Measurements from ENCODE around the gene BBS5. TPM values are rescaled to one million over a fixed set of nuclear protein-coding genes. Genes with fewer than 3 reads are reported as not detected.
"Not testable (repeated sequence)": the region's sequence is repeated elsewhere in the genome, so short reads cannot be mapped to it uniquely, and the experiment has no call there.

The BBS5 gene
- total and polyA plus RNA-seq, 7 donors, result 3.7 to 12.3 (median 9.0) TPM

GRCh38 chr2:169512525-169512924, 33.2 kb downstream of the BBS5 start:
- DNase-seq (no peak), ATAC-seq (no peak)
- Histone ChIP-seq H3K27me3 (ENCODE audit: insufficient read depth in 3 of 3, low read length in 2 of 3) (no peaks in the 10 kb centered on the region), H3K36me3 (ENCODE audit: insufficient read depth in 1 of 2, low read depth in 1 of 2) (peaks cover 0 to 29% of the 10 kb centered on the region in 2 donors), H3K27ac (peak overlapping the region; percentile 87), H3K4me1 (peaks cover 7% of the 10 kb centered on the region), H3K4me3 (peak overlapping the region; percentile 78), H3K9me3 (no peaks in the 10 kb centered on the region)
- intact Hi-C loops (cut with DNase I), result no loop called here
- no peak for TF ChIP-seq CTCF (IDR thresholded peaks at IDR 0.05)
- WGBS, 3 donors, result 28 to 33% (median 29%) methylated on average over 2 of the region's 2 CpGs

- Histone ChIP-seq H3K4me3 (peak overlapping the region; percentile 78), H3K4me1 (peaks cover 13% of the 10 kb centered on the region), H3K36me3 (ENCODE audit: insufficient read depth in 1 of 2, low read depth in 1 of 2) (peaks cover 0 to 35% of the 10 kb centered on the region in 2 donors), H3K27ac (peak overlapping the region; percentile 87), H3K27me3 (ENCODE audit: insufficient read depth in 3 of 3, low read length in 2 of 3) (no peaks in the 10 kb centered on the region), H3K9me3 (no peaks in the 10 kb centered on the region)
- no peak for TF ChIP-seq CTCF (IDR thresholded peaks at IDR 0.05)
- ATAC-seq (no peak), DNase-seq (no peak)
- intact Hi-C loops (cut with DNase I), result no loop called here
- WGBS, 3 donors, result 30 to 58% (median 33%) methylated on average over 1 of the region's 1 CpG
Measured at GRCh38 chr2:169513094-169513493, 33.8 kb downstream of the BBS5 start.

DNA sequence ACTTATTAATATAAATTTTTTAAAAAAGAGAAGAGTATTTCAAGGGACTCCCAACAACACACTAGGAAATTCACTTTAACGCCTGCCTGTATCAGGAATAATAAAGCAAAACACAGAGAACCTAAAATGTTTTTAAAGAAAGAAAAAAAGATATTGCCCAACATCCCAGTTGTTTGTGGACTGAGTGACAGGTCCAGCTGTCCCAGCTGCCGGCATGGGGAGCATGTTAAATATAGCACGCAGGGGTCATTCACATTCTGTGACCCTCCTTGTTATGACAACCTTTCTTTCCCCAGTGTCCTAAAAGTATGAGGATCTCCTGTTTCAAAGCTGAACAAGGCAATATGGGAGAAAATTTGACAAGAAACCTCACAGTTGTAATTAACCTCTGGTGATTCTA, 34.6 kb downstream of the BBS5 start:
- ATAC-seq (peak; percentile 67 to 77 (median 75)), DNase-seq (peak; percentile 60 to 86)
- Histone ChIP-seq H3K27me3 (ENCODE audit: insufficient read depth in 3 of 3, low read length in 2 of 3) (no peaks in the 10 kb centered on the region), H3K4me1 (peaks cover 18% of the 10 kb centered on the region), H3K27ac (peak overlapping the region; percentile 87), H3K9me3 (no peaks in the 10 kb centered on the region), H3K36me3 (ENCODE audit: insufficient read depth in 1 of 2, low read depth in 1 of 2) (peaks cover 0 to 43% of the 10 kb centered on the region in 2 donors), H3K4me3 (peak overlapping the region; percentile 78)
- 14 to 19% (median 15%) methylated on average over 3 of the region's 3 CpGs for WGBS, 3 donors
- intact Hi-C loops (cut with DNase I), result no loop called here
- TF ChIP-seq CTCF (IDR thresholded peaks at IDR 0.05), result no peak

GRCh38 chr2:169514758-169515157, 35.5 kb downstream of the BBS5 start:
- intact Hi-C loops (cut with DNase I); H3K9me3 ChIP-seq; H3K27me3 ChIP-seq (ENCODE audit: insufficient read depth in 3 of 3, low read length in 2 of 3); ATAC-seq; DNase-seq: not testable (repeated sequence)
- 35 to 48% (median 38%) methylated on average over 7 of the region's 7 CpGs for WGBS, 3 donors
- peak overlapping the region; percentile 78 for H3K4me3 ChIP-seq
- H3K27ac ChIP-seq, result peak overlapping the region; percentile 87
- peaks cover 0 to 52% of the 10 kb centered on the region in 2 donors for H3K36me3 ChIP-seq (ENCODE audit: insufficient read depth in 1 of 2, low read depth in 1 of 2)
- peaks cover 22% of the 10 kb centered on the region for H3K4me1 ChIP-seq

- H3K4me3 ChIP-seq, result peak overlapping the region; percentile 78
- intact Hi-C loops (cut with DNase I); H3K27me3 ChIP-seq (ENCODE audit: insufficient read depth in 3 of 3, low read length in 2 of 3); H3K9me3 ChIP-seq: not testable (repeated sequence)
- 28 to 44% (median 42%) methylated on average over 10 of the region's 10 CpGs for WGBS, 3 donors
- peaks cover 35% of the 10 kb centered on the region for H3K4me1 ChIP-seq
- H3K36me3 ChIP-seq (ENCODE audit: insufficient read depth in 1 of 2, low read depth in 1 of 2), result peaks cover 0 to 67% of the 10 kb centered on the region in 2 donors
- DNase-seq, result peak in 1 of 2 donors; percentile 62
- peak; percentile 58 to 82 (median 74) for ATAC-seq
- peak overlapping the region; percentile 87 for H3K27ac ChIP-seq
Measured at GRCh38 chr2:169516488-169516995, 37.2 kb downstream of the BBS5 start.

DNA sequence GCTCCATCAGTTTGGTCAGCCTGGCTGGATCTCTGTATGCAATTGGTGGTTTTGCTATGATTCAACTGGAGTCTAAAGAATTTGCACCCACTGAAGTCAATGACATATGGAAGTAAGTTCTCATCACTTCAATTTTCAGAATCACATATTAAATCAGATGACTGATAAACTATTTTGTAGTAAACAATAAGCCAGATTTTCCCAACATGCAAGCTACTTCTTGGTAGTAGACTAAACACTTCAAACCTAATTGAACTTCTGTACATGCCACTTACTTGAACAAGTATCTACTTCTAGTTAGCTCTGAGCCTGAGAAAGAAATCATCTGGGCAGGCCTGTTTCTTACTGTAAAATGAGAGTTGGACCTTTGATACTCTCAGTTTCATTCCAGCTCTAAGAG, 41.6 kb downstream of the BBS5 start:
- peak overlapping the region; percentile 56 for H3K27ac ChIP-seq
- ATAC-seq, result no peak
- intact Hi-C loops (cut with DNase I), result no loop called here
- H3K4me3 ChIP-seq, result peak overlapping the region; percentile 12
- H3K27me3 ChIP-seq (ENCODE audit: insufficient read depth in 3 of 3, low read length in 2 of 3), result no peaks in the 10 kb centered on the region
- H3K36me3 ChIP-seq (ENCODE audit: insufficient read depth in 1 of 2, low read depth in 1 of 2), result peaks cover 0 to 94% of the 10 kb centered on the region in 2 donors
- H3K9me3 ChIP-seq, result no peaks in the 10 kb centered on the region
- H3K4me1 ChIP-seq, result peaks cover 52% of the 10 kb centered on the region
- no peak for TF ChIP-seq CTCF (IDR thresholded peaks at IDR 0.05)
- DNase-seq, result no peak
